ENCODE results near the gene RSRC1. TPM values are rescaled to one million over a fixed set of nuclear protein-coding genes. Genes with fewer than 3 reads are reported as not detected.

Gene RSRC1
- total RNA-seq, 3 donors from 2014 or later: 53.1 to 101 (median 59.3) TPM

DNA sequence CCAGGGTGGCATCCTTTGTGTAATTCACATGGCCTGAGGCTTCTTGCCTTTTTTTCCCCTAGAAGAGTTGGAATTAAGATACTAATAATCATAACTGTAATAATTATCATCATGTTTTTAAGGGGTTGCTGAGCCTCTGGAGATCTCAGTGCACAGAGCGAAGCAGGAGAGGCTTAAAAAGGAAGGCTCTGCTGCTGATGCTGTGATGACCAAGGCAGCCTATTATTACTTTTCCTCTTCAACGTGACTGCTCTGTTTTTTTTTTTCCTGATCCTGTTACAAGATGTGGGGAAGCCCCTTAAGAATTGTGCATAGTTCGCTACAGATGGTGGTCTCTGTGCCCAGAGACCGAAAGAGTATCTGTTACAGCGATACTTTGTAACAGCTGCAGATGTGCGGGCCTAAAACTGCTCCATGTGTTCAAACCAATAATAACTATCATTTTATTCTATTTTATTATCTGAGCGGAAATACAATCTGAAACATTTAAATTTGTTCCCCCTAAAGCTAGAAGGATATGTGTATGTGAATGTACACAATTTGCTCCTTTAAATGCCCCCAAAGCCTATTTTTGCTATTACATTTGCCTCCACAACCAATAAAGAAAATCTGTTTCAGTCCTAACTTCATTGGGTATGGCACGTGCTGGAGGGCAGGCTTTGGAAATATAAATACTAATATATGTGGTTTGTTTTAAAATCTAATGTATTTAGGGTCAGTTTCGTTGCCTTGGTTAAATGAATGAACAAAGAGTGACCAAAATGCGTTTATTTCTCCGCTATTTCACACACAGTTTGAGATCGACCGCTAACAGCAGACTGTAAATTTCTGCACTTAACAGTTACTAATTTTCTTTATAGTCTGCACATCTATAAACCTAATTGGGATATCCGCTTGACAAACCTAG lies 8.3 kb upstream of the RSRC1 start:
- peaks cover 3 to 96% of the 10 kb centered on the region in 2 donors for H3K27me3 ChIP-seq

DNA sequence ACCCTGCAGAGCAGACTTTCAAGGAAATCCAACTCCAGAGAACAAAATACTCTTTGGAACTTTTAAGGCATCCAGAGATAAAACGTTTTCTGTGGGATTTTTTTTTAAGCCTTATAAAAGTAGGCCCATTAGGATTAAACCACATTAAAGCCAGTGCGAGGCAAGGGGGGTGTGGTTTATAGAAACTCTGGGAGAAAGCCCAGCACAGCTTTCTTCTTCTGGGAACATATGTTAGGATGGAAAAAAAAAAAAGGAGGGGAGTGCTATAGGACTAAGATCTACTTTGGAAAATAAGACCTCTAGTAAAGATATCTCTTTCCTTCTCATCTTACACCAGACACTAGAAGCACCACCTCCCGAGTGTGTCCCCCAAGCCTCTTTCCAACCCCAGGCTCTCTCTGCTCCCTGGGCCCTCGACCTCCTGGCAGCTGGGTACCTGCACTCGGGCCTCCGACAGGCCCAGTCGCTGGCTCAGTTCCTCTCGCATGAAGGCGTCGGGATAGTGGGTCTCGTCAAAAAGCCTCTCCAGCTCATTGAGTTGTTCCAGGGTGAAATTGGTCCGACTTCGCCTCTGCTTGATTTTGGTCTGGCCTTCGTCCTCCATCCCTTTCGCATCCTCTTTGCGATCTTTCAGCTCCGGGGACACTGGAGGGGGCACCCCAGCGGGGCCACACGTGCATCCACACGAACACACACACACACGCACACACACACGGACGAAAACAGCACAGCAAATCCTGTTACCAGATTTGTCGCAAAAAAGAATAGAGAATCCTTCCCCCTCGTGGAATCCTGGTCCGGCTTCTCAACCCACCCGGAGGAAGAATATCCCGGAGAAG lies 7.4 kb upstream of the RSRC1 start:
- Histone ChIP-seq H3K27ac (peak overlapping the region in 1 of 2 donors; percentile 28), H3K4me1 (no peaks in the 10 kb centered on the region)
- intact Hi-C loops (cut with DNase I; ENCODE audit: low total_unique reads): no loop called here

More for the DNA sequence above, 8.3 kb upstream of the RSRC1 start:
- Histone ChIP-seq H3K36me3 (no peaks in the 10 kb centered on the region), H3K9me3 (no peaks in the 10 kb centered on the region), H3K4me1 (no peaks in the 10 kb centered on the region), H3K27ac (no peak overlapping the region), H3K4me3 (no peak overlapping the region)
- intact Hi-C loops (cut with DNase I; ENCODE audit: low total_unique reads): no loop called here
- no peak for DNase-seq (ENCODE audit: low spot score in 2 of 2)
- TF ChIP-seq POLR2A (IDR thresholded peaks at IDR 0.05): no peak
- TF ChIP-seq, protein P1, sequence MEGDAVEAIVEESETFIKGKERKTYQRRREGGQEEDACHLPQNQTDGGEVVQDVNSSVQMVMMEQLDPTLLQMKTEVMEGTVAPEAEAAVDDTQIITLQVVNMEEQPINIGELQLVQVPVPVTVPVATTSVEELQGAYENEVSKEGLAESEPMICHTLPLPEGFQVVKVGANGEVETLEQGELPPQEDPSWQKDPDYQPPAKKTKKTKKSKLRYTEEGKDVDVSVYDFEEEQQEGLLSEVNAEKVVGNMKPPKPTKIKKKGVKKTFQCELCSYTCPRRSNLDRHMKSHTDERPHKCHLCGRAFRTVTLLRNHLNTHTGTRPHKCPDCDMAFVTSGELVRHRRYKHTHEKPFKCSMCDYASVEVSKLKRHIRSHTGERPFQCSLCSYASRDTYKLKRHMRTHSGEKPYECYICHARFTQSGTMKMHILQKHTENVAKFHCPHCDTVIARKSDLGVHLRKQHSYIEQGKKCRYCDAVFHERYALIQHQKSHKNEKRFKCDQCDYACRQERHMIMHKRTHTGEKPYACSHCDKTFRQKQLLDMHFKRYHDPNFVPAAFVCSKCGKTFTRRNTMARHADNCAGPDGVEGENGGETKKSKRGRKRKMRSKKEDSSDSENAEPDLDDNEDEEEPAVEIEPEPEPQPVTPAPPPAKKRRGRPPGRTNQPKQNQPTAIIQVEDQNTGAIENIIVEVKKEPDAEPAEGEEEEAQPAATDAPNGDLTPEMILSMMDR (IDR thresholded peaks at IDR 0.05): no peak
- TF ChIP-seq POLR2AphosphoS5 (IDR thresholded peaks at IDR 0.05): no peak

DNA sequence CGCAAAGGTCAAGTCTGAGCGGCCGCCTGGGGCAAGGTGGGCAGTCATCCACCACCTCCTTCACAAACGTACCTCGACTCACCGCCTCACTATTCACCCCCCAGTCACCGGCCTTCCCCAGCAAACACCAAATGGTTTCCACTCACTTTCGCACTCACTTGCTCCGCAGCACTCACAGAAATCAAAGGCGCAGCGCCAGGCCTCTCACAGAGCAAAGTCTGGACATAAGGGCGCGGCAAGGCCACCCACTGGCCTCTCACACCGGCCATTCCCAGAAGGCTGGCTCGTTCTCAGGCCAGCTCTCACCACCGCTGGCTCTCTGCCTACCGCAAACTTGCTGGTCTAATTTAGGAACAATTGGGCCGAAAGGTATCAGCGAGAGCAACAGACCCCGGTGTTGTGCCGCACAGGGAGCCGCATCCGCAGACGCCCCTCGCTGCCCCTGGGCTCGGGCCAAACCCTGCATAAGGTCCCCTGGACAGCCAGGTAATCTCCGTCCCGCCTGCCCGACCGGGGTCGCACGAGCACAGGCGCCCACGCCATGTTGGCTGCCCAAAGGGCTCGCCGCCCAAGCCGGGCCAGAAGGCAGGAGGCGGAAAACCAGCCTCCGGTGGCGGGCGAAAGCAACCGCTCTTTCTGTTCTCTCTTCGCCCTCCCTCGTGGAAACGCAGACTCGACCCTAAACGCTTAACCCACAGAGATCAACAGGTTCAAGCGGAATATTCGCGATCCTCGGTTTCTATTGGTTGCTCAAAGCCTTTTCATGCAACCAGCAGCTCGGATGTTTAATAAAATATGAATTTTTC lies 6.6 kb upstream of the RSRC1 start:
- no peaks in the 10 kb centered on the region for H3K9me3 ChIP-seq
- no peaks in the 10 kb centered on the region for H3K4me1 ChIP-seq
- no peak for DNase-seq (ENCODE audit: low spot score in 2 of 2)
- H3K36me3 ChIP-seq: no peaks in the 10 kb centered on the region
- H3K27me3 ChIP-seq: peaks cover 3 to 98% of the 10 kb centered on the region in 2 donors
- TF ChIP-seq POLR2AphosphoS5 (IDR thresholded peaks at IDR 0.05) (no peak), POLR2A (IDR thresholded peaks at IDR 0.05) (no peak)
- TF ChIP-seq, protein P1 (IDR thresholded peaks at IDR 0.05): no peak
- H3K27ac ChIP-seq: peak overlapping the region in 1 of 2 donors; percentile 28
- intact Hi-C loops (cut with DNase I; ENCODE audit: low total_unique reads): no loop called here
- peak overlapping the region; percentile 31 to 74 (median 54) for H3K4me3 ChIP-seq

More for the DNA sequence above, 7.4 kb upstream of the RSRC1 start:
- TF ChIP-seq, protein P1 (IDR thresholded peaks at IDR 0.05): no peak
- TF ChIP-seq POLR2A (IDR thresholded peaks at IDR 0.05): no peak
- no peak for TF ChIP-seq POLR2AphosphoS5 (IDR thresholded peaks at IDR 0.05)
- Histone ChIP-seq H3K9me3 (no peaks in the 10 kb centered on the region), H3K27me3 (peaks cover 3 to 98% of the 10 kb centered on the region in 2 donors), H3K36me3 (no peaks in the 10 kb centered on the region), H3K4me3 (peak overlapping the region; percentile 31 to 74 (median 54))
- no peak for DNase-seq (ENCODE audit: low spot score in 2 of 2)

DNA sequence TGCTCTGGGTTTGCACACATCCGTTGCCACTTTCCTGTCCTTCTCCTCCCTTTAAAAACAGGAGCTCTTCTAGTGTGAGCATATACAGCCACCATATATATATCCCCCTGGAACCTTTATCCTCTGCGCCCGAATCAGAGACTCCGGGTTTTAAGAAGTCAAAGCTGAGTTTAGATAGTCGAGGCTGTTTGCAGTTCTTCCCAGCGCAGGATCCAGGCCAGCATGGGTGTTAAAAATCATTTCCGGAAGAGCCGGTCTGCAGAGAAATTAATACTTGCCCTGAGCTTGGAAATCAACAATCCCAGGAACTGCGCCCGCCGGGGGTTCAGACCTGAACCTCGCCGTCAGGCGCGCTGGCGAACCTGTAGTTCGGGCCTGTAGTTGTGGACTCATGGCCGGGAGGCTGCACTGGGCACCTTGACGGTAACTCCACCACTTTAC lies 6.0 kb upstream of the RSRC1 start:
- H3K4me3 ChIP-seq: peak overlapping the region; percentile 31 to 74 (median 54)
- peaks cover 3 to 97% of the 10 kb centered on the region in 2 donors for H3K27me3 ChIP-seq
- intact Hi-C loops (cut with DNase I; ENCODE audit: low total_unique reads): no loop called here

DNA sequence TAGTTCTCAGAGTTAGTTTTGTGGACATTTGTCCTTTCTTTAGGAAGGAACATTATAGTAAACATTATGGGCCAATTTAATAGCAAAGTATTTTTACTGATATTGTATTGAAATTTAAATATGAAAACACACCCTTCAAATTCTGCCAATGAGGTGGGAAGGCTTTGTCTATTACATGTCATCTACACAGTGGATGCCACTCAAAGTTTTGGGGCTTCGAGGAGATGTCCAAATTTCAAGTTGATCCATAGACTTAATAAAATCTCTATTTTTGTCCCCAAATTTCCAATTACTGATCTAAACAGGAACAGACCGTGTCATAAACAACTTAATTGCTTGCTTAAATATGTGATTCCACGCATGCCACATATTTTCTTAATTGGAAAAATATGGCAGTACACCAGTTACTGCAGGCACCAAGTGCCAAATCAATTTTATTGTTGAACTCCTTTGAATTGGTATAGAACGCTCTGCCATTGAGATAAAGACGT lies 5.4 kb upstream of the RSRC1 start:
- Histone ChIP-seq H3K9me3 (no peaks in the 10 kb centered on the region), H3K27me3 (peaks cover 3 to 91% of the 10 kb centered on the region in 2 donors), H3K27ac (peak overlapping the region in 1 of 2 donors; percentile 91), H3K4me1 (no peaks in the 10 kb centered on the region), H3K4me3 (peak overlapping the region; percentile 51 to 74 (median 54)), H3K36me3 (no peaks in the 10 kb centered on the region)
- TF ChIP-seq POLR2AphosphoS5 (IDR thresholded peaks at IDR 0.05) (no peak), POLR2A (IDR thresholded peaks at IDR 0.05) (no peak)
- TF ChIP-seq, protein P1 (IDR thresholded peaks at IDR 0.05): no peak
- intact Hi-C loops (cut with DNase I; ENCODE audit: low total_unique reads): no loop called here
- no peak for DNase-seq (ENCODE audit: low spot score in 2 of 2)

More for the DNA sequence above, 6.0 kb upstream of the RSRC1 start:
- DNase-seq (ENCODE audit: low spot score in 2 of 2): no peak
- no peak for TF ChIP-seq POLR2A (IDR thresholded peaks at IDR 0.05)
- Histone ChIP-seq H3K9me3 (no peaks in the 10 kb centered on the region), H3K27ac (peak overlapping the region in 1 of 2 donors; percentile 38), H3K36me3 (no peaks in the 10 kb centered on the region), H3K4me1 (no peaks in the 10 kb centered on the region)
